Measurements from ENCODE around the gene TPT1. TPM values are rescaled to one million over a fixed set of nuclear protein-coding genes. Genes with fewer than 3 reads are reported as not detected.

Gene TPT1
- total and polyA plus RNA-seq, 10 donors, result 2,558 to 10,629 (median 4,026) TPM

GRCh38 chr13:45292176-45292575, 48.8 kb downstream of the TPT1 start:
- no peaks in the 10 kb centered on the region for H3K27me3 ChIP-seq (replicated peaks in 1 of 7)
- no peak for DNase-seq
- H3K36me3 ChIP-seq, result peaks cover 0 to 26% (median 0%) of the 10 kb centered on the region in 6 donors
- no peak overlapping the region for H3K4me3 ChIP-seq
- WGBS, 5 donors, result 85 to 100% (median 95%) methylated on average over 1 of the region's 1 CpG
- TF ChIP-seq POLR2A (IDR thresholded peaks at IDR 0.05), result no peak
- no peak for TF ChIP-seq POLR2AphosphoS5 (IDR thresholded peaks at IDR 0.05)
- no peak for TF ChIP-seq CTCF (IDR thresholded peaks at IDR 0.05 in 8 of 11, conservative IDR thresholded peaks at IDR 0.05 in 3 of 11)
- H3K27ac ChIP-seq, result no peak overlapping the region
- peaks cover 0 to 10% (median 0%) of the 10 kb centered on the region in 6 donors for H3K4me1 ChIP-seq
- intact Hi-C loops (cut with DNase I; ENCODE audit: low total_unique reads), result no loop called here
- no peaks in the 10 kb centered on the region for H3K9me3 ChIP-seq

- 94 to 99% (median 97%) methylated on average over 3 of the region's 3 CpGs for WGBS, 5 donors
- H3K27ac ChIP-seq, result no peak overlapping the region
- no peak for DNase-seq
- H3K27me3 ChIP-seq (replicated peaks in 1 of 7), result no peaks in the 10 kb centered on the region
- no peaks in the 10 kb centered on the region for H3K9me3 ChIP-seq
- no peak for TF ChIP-seq CTCF (IDR thresholded peaks at IDR 0.05 in 8 of 11, conservative IDR thresholded peaks at IDR 0.05 in 3 of 11)
- TF ChIP-seq POLR2A (IDR thresholded peaks at IDR 0.05), result no peak
- TF ChIP-seq POLR2AphosphoS5 (IDR thresholded peaks at IDR 0.05), result no peak
- no peak overlapping the region for H3K4me3 ChIP-seq
- peaks cover 0 to 46% (median 4%) of the 10 kb centered on the region in 6 donors for H3K36me3 ChIP-seq
- no peaks in the 10 kb centered on the region for H3K4me1 ChIP-seq
- intact Hi-C loops (cut with DNase I; ENCODE audit: low total_unique reads), result no loop called here
Measured at GRCh38 chr13:45289936-45290563, 50.9 kb downstream of the TPT1 start.

Small RNA genes lying within 50 kb of the gene (small RNA-seq; reads per million reads assigned to genes)
- gene SNORA31, result 113 to 268 (median 150) reads per million in 4 donors

Other genes starting within 250 kb of the TPT1 start
- gene GTF2F2, start 220.7 kb downstream of the TPT1 start, total RNA-seq, result 10 to 100 TPM; 12.8 to 19.1 (median 16.6) TPM
- gene GTF2F2, start 220.7 kb downstream of the TPT1 start, polyA plus RNA-seq, result 10 to 100 TPM; 11.8 to 16.8 (median 14.3) TPM
- not detected for gene KCTD4, start 140.1 kb downstream of the TPT1 start, total RNA-seq
- under 1 TPM in 1 of 3 donors, not detected in 2; 0.10 TPM for gene KCTD4, start 140.1 kb downstream of the TPT1 start, polyA plus RNA-seq
- gene SLC25A30, start 77.2 kb upstream of the TPT1 start, total RNA-seq, result 10 to 100 TPM; 16.6 to 31.9 (median 23.5) TPM
- 10 to 100 TPM in 1 of 3 donors, 1 to 10 TPM in 2; 5.9 to 14.8 (median 6.7) TPM for gene SLC25A30, start 77.2 kb upstream of the TPT1 start, polyA plus RNA-seq
- 10 to 100 TPM; 29.2 to 99.2 (median 38.2) TPM for gene COG3, start 123.8 kb upstream of the TPT1 start, total RNA-seq
- 10 to 100 TPM; 12.3 to 15.1 (median 12.8) TPM for gene COG3, start 123.8 kb upstream of the TPT1 start, polyA plus RNA-seq

Data from spleen (tissue), 11 donors.